K562 (cell line): ENCODE data around the gene HDAC1. TPM values are rescaled to one million over a fixed set of nuclear protein-coding genes. Genes with fewer than 3 reads are reported as not detected.
A peak's percentile ranks its signal among the peaks of the same experiment; 100 is the strongest.

Source experiments
- FOXP1 ChIP-seq: sonication (generic); formaldehyde crosslinking; IDR thresholded peaks from 2 replicates; pipeline ENCODE4 v1.8.0; 2022; ENCODE audit warnings: mild to moderate bottlenecking, missing genetic modification reagents
- KAT2B ChIP-seq: IDR thresholded peaks from one replicate; pipeline ENCODE4 v1.6.1; 2012; ENCODE audit warnings: low read depth, mild to moderate bottlenecking, control low read depth, inconsistent platforms, low read length, moderate library complexity
- KLF10 ChIP-seq: fragments of 250-450 bp; sonication (Bioruptor Pico); IDR thresholded peaks from 2 replicates; pipeline ENCODE4 v1.6.1; 2021; ENCODE audit warnings: matching md5 sums
- LARP7 ChIP-seq: fragments of 450-650 bp; IDR thresholded peaks from 2 replicates; pipeline ENCODE4 v1.6.1; 2016
- MYC ChIP-seq, 2 experiments: fragments of 250-450 bp in 1 of 2; sonication (Bioruptor Pico) in 1 of 2; IDR thresholded peaks; 2 replicates each; pipeline versions ENCODE4 v1.5.1 to v1.6.1; 2012 to 2021; ENCODE audit warnings: low read depth in 2 of 2, borderline replicate concordance in 1 of 2, improper control_type of control experiment in 1 of 2, low read length in 1 of 2, mild to moderate bottlenecking in 1 of 2, moderate library complexity in 1 of 2
- NR3C1 ChIP-seq: sonication (generic); formaldehyde crosslinking; IDR thresholded peaks from 2 replicates; pipeline ENCODE4 v1.8.1; 2022; ENCODE audit warnings: missing genetic modification reagents
- RBM17 ChIP-seq: fragments of 200-400 bp; formaldehyde crosslinking; IDR thresholded peaks from 2 replicates; pipeline ENCODE4 v1.6.1; 2017; ENCODE audit warnings: low read depth, mild to moderate bottlenecking, low read length, borderline replicate concordance
- RCOR1 ChIP-seq, 2 experiments: IDR thresholded peaks; 2 replicates each; pipeline ENCODE4 v1.6.1; 2012; ENCODE audit warnings: low read depth in 2 of 2, low read length in 2 of 2, borderline replicate concordance in 1 of 2, improper control_type of control experiment in 1 of 2
- RFX1 ChIP-seq: fragments of 450-650 bp; IDR thresholded peaks from 2 replicates; pipeline ENCODE4 v1.6.1; 2016; ENCODE audit warnings: mild to moderate bottlenecking, moderate library complexity
- TRIM24 ChIP-seq, 2 experiments: fragments of 450-650 bp; IDR thresholded peaks; 2 replicates each; pipeline ENCODE4 v1.6.1; 2016
- ZNF282 ChIP-seq: sonication (generic); formaldehyde crosslinking; IDR thresholded peaks from 2 replicates; pipeline ENCODE4 v1.8.1; 2023; ENCODE audit warnings: missing genetic modification reagents
- polyA plus RNA-seq, 8 experiments: library from polyadenylated mRNA; depleted of rRNA in 4 of 8; stranded (reverse) in 5 of 8; unstranded in 3 of 8; fragments of >200 nt; fragmentation: Nextera tagmentation in 2 of 8; fragmentation: Illumina TruSeq in 1 of 8; extraction: Ambion mirVana in 2 of 8; extraction: Trizol in 1 of 8; gene quantifications; 2 replicates each; pipeline versions ENCODE4 v1.2.1 to v1.2.3, GENCODE V29; 2011 to 2014; ENCODE audit warnings: inconsistent platforms in 1 of 8, missing spikeins in 1 of 8
- total RNA-seq, 7 experiments: library from RNA; depleted of rRNA in 6 of 7; stranded (reverse); fragments of >200 nt in 6 of 7; fragmentation: Illumina TruSeq in 2 of 7; extraction: Trizol in 2 of 7; gene quantifications; 2 replicates each; pipeline versions ENCODE4 v1.2.1 to v1.2.3, GENCODE V29; 2011 to 2021; ENCODE audit warnings: low replicate concordance in 1 of 7
- TF ChIP-seq, protein P1 (sequence below): fragments of 450-650 bp; IDR thresholded peaks from 2 replicates; pipeline ENCODE4 v1.6.1; 2016; ENCODE audit warnings: low read depth
- TF ChIP-seq, protein P2 (sequence below): fragments of 250-450 bp; sonication (Bioruptor Pico); IDR thresholded peaks from 2 replicates; pipeline ENCODE4 v1.5.0; 2021
- TF ChIP-seq, protein P3 (sequence below): fragments of 450-650 bp; formaldehyde crosslinking; IDR thresholded peaks from 2 replicates; pipeline ENCODE4 v1.4.0; 2022; ENCODE audit warnings: mild to moderate bottlenecking, moderate library complexity

The HDAC1 gene
- total and polyA plus RNA-seq, 9 of the 15 experiments (the other 6 are each of a cell fraction or from before 2014, with no cell fraction given) = 169 to 384 (median 193) TPM

DNA sequence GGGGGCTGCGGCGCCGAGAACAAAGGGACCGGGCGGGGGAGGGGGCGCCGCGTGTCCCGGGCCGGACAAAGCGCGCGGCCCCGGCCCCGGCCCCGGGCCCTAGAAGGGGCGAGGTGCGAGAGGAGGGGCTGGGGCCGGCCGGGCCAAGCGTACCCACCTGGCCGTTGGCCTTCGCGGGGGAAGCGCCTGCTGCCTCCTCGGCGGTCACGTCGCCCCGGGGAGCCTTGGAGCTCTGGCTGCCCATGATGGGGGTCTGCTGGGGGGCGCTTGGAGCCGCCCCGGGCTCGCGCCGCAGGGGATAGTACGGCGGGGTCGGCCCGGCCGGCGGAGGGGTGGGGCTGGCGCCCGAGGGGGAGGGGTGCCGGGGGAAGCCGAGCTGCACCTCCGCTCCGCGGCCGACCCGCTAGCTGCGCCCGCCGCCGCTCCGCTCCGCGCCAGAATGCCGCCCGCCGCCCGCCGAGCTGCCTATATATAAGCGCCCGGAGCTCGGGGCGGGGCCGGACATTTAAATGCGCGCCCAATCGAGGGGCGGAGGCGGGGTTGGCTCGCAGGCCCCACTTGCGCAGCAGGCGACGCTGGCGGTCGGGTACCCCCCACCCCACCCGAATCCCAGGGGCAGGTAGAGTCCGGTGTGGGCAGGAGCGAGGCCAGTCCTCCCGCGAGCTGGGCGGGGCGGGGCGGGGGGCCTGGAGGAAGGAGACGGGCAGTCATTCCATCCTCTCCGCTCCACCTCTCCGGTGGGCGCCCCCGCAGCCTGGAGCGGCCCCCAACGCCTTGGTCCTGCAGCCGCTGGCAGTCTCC lies 44.1 kb downstream of the HDAC1 start, which contains the start of gene MARCKSL1 (continued):
- TF ChIP-seq, protein P1, sequence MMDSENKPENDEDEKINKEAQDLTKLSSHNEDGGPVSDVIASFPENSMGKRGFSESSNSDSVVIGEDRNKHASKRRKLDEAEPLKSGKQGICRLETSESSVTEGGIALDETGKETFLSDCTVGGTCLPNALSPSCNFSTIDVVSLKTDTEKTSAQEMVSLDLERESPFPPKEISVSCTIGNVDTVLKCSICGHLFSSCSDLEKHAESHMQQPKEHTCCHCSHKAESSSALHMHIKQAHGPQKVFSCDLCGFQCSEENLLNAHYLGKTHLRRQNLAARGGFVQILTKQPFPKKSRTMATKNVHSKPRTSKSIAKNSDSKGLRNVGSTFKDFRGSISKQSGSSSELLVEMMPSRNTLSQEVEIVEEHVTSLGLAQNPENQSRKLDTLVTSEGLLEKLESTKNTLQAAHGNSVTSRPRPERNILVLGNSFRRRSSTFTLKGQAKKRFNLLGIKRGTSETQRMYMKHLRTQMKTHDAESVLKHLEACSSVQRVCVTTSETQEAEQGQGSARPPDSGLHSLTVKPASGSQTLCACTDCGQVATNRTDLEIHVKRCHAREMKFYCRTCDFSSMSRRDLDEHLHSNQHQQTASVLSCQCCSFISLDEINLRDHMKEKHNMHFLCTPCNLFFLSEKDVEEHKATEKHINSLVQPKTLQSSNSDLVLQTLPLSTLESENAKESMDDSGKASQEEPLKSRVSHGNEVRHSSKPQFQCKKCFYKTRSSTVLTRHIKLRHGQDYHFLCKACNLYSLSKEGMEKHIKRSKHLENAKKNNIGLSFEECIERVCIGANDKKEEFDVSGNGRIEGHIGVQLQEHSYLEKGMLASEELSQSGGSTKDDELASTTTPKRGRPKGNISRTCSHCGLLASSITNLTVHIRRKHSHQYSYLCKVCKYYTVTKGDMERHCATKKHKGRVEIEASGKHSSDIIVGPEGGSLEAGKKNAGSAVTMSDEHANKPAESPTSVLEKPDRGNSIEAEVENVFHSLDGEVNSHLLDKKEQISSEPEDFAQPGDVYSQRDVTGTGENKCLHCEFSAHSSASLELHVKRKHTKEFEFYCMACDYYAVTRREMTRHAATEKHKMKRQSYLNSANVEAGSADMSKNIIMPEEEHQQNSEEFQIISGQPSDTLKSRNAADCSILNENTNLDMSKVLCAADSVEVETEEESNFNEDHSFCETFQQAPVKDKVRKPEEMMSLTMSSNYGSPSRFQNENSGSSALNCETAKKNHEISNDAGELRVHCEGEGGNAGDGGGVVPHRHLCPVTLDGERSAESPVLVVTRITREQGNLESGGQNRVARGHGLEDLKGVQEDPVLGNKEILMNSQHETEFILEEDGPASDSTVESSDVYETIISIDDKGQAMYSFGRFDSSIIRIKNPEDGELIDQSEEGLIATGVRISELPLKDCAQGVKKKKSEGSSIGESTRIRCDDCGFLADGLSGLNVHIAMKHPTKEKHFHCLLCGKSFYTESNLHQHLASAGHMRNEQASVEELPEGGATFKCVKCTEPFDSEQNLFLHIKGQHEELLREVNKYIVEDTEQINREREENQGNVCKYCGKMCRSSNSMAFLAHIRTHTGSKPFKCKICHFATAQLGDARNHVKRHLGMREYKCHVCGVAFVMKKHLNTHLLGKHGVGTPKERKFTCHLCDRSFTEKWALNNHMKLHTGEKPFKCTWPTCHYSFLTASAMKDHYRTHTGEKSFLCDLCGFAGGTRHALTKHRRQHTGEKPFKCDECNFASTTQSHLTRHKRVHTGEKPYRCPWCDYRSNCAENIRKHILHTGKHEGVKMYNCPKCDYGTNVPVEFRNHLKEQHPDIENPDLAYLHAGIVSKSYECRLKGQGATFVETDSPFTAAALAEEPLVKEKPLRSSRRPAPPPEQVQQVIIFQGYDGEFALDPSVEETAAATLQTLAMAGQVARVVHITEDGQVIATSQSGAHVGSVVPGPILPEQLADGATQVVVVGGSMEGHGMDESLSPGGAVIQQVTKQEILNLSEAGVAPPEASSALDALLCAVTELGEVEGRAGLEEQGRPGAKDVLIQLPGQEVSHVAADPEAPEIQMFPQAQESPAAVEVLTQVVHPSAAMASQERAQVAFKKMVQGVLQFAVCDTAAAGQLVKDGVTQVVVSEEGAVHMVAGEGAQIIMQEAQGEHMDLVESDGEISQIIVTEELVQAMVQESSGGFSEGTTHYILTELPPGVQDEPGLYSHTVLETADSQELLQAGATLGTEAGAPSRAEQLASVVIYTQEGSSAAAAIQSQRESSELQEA = no peak
- TF ChIP-seq RCOR1 (IDR thresholded peaks at IDR 0.05; ENCODE audit: borderline replicate concordance in 1 of 2, low read depth in 2 of 2, low read length in 2 of 2) = no peak; a peak in 1 of 4 replicates
- TF ChIP-seq FOXP1 (CRISPR knock-in tag) = no peak
- TF ChIP-seq ZNF282 (CRISPR knock-in tag) = 0 out of 2 replicates have a peak, but pooled peaks have one; percentile 70
- no peak for TF ChIP-seq KAT2B
- TF ChIP-seq, protein P2, sequence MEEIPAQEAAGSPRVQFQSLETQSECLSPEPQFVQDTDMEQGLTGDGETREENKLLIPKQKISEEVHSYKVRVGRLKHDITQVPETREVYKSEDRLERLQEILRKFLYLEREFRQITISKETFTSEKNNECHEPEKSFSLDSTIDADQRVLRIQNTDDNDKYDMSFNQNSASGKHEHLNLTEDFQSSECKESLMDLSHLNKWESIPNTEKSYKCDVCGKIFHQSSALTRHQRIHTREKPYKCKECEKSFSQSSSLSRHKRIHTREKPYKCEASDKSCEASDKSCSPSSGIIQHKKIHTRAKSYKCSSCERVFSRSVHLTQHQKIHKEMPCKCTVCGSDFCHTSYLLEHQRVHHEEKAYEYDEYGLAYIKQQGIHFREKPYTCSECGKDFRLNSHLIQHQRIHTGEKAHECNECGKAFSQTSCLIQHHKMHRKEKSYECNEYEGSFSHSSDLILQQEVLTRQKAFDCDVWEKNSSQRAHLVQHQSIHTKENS (CRISPR knock-in tag) = no peak
- no peak for TF ChIP-seq TRIM24 (IDR thresholded peaks at IDR 0.05)
- TF ChIP-seq, protein P3, sequence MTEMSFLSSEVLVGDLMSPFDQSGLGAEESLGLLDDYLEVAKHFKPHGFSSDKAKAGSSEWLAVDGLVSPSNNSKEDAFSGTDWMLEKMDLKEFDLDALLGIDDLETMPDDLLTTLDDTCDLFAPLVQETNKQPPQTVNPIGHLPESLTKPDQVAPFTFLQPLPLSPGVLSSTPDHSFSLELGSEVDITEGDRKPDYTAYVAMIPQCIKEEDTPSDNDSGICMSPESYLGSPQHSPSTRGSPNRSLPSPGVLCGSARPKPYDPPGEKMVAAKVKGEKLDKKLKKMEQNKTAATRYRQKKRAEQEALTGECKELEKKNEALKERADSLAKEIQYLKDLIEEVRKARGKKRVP = no peak
- no peak; the same call in 1 of the 2 replicates for TF ChIP-seq MYC (IDR thresholded peaks at IDR 0.05; ENCODE audit: low read depth, low read length)
- TF ChIP-seq MYC (CRISPR knock-in tag; IDR thresholded peaks at IDR 0.05; ENCODE audit: borderline replicate concordance, low read depth) = no peak
- no peak for TF ChIP-seq KLF10 (CRISPR knock-in tag)
- TF ChIP-seq LARP7 = no peak
- TF ChIP-seq RFX1 = no peak
- no peak for TF ChIP-seq RBM17
- peak; percentile 18; the same call in 1 of the 2 replicates for TF ChIP-seq NR3C1 (CRISPR knock-in tag)
